Testis (tissue), 3 donors: Measurements from ENCODE around the gene STK17A. TPM values are rescaled to one million over a fixed set of nuclear protein-coding genes. Genes with fewer than 3 reads are reported as not detected.
A peak's percentile ranks its signal among the peaks of the same experiment; 100 is the strongest.

Source experiments
- DNase-seq: peaks from one replicate; pipeline ENCODE4 v3.0.0-alpha.2; 2019
- H3K27ac ChIP-seq, 2 donors: fragments of 200-600 bp; sonication (generic); one replicate each; pipeline ENCODE4 v1.5.1; 2019
- H3K27me3 ChIP-seq: fragments of 200-600 bp; sonication (generic); one replicate; pipeline ENCODE4 v1.5.1; 2019
- H3K36me3 ChIP-seq: fragments of 200-600 bp; sonication (generic); one replicate; pipeline ENCODE4 v1.5.1; 2017; ENCODE audit warnings: low read depth; ENCODE audit errors: missing control alignments
- H3K4me1 ChIP-seq: fragments of 200-600 bp; sonication (generic); one replicate; pipeline ENCODE4 v1.5.1; 2019
- H3K4me3 ChIP-seq, 2 donors: fragments of 200-600 bp; sonication (generic); one replicate each; pipeline ENCODE4 v1.5.1; 2017 to 2019
- H3K9me3 ChIP-seq: fragments of 200-600 bp; sonication (generic); one replicate; pipeline ENCODE4 v1.5.1; 2017
- POLR2A ChIP-seq: fragments of 450-650 bp; IDR thresholded peaks from one replicate; pipeline ENCODE4 v1.6.1; 2017; ENCODE audit warnings: antibody characterized with exemption, mild to moderate bottlenecking, moderate library complexity
- WGBS, 2 donors: methylation state at CpG; one replicate each; pipeline ENCODE4 v1.1.5; 2018; 5-methylcytosine and 5-hydroxymethylcytosine counted together
- intact Hi-C: fragments of 100-400 bp; cut with DNase I; formaldehyde crosslinking; loops from one replicate; pipeline ENCODE4 v1.15.1; 2023; ENCODE audit warnings: low total_unique reads
- polyA plus RNA-seq: library from polyadenylated mRNA; stranded (reverse); fragments of 350-450 nt; fragmentation: Illumina TruSeq; extraction: RNeasy Lipid Tissue Mini Kit (QIAGEN cat#74804); gene quantifications from one replicate; pipeline ENCODE4 v1.2.3, GENCODE V29; 2014; ENCODE audit warnings: low read depth, low replicate concordance; ENCODE audit not compliant: insufficient read depth
- total RNA-seq, 2 donors: library from RNA; depleted of rRNA; stranded (reverse); fragments of >200 nt; gene quantifications; one replicate each; pipeline ENCODE4 v1.2.3, GENCODE V29; 2016
- TF ChIP-seq, protein P1 (sequence below), 3 experiments: fragments of 450-650 bp in 2 of 3; fragments of 200-600 bp in 1 of 3; sonication (generic) in 1 of 3; IDR thresholded peaks; one replicate each; pipeline ENCODE4 v1.5.1; 2016 to 2019; ENCODE audit warnings: antibody characterized with exemption in 3 of 3, mild to moderate bottlenecking in 2 of 3, moderate library complexity in 1 of 3

The STK17A gene
- total and polyA plus RNA-seq, 3 donors from 2014 or later: 14.8 to 43.2 (median 18.8) TPM

DNA sequence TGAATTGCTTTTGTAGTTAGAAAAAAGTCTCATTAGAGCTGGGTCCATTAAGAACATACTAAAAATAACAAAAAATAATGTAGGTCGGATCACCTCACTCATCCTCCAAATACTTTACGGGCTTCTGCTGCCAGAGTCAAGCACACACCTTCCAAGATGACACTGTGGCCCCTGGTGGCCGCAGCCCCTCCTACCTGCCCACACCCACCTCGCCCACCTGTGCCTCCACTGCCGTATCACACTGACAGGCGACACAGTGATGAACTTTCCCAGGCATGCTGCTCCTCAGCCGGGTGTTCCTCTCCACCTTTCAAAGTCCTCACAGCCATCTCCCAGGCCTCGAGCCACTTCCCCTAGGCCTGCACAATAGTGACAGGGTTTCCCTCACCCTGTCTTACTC is 60.9 kb downstream of the STK17A start:
- TF ChIP-seq POLR2A: no peak
- TF ChIP-seq, protein P1, sequence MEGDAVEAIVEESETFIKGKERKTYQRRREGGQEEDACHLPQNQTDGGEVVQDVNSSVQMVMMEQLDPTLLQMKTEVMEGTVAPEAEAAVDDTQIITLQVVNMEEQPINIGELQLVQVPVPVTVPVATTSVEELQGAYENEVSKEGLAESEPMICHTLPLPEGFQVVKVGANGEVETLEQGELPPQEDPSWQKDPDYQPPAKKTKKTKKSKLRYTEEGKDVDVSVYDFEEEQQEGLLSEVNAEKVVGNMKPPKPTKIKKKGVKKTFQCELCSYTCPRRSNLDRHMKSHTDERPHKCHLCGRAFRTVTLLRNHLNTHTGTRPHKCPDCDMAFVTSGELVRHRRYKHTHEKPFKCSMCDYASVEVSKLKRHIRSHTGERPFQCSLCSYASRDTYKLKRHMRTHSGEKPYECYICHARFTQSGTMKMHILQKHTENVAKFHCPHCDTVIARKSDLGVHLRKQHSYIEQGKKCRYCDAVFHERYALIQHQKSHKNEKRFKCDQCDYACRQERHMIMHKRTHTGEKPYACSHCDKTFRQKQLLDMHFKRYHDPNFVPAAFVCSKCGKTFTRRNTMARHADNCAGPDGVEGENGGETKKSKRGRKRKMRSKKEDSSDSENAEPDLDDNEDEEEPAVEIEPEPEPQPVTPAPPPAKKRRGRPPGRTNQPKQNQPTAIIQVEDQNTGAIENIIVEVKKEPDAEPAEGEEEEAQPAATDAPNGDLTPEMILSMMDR (IDR thresholded peaks at IDR 0.05): no peak
- intact Hi-C loops: no loop called here
- peaks cover 9% of the 10 kb centered on the region for H3K4me1 ChIP-seq
- H3K4me3 ChIP-seq: no peak overlapping the region
- H3K9me3 ChIP-seq: no peaks in the 10 kb centered on the region
- H3K36me3 ChIP-seq: no peaks in the 10 kb centered on the region
- 74 to 79% methylated on average over 8 of the region's 8 CpGs for WGBS, 2 donors
- no peak for DNase-seq
- H3K27me3 ChIP-seq: no peaks in the 10 kb centered on the region
- no peak overlapping the region for H3K27ac ChIP-seq

DNA sequence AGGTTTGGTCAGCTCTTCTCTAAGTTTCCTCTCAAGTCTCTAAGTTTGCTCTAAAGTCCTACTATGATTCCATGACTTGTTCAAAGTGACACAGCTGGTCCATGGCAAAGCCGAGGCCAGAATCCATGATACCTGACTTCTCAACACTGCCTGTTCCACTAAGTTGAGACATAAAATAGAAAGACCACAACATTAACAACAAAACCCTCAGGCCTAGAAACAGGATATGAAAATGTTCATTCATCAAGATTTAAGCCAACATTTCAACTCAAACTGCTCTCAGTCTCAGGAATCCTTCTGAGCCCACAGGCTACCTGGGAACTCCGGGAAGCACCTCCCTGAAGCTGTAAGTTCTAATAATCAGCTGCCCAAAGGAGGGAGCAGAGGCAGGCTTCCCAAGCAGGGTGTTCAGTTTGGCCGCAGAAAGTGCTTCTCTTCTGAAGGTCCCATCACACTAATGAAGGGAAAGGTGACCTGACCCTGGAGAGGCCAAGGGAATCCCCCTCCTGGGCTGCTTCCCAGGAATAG is 62.9 kb downstream of the STK17A start:
- no peak for TF ChIP-seq POLR2A
- TF ChIP-seq, protein P1 (IDR thresholded peaks at IDR 0.05): no peak
- intact Hi-C loops: no loop called here
- Histone ChIP-seq H3K4me1 (peaks cover 13% of the 10 kb centered on the region), H3K4me3 (no peak overlapping the region), H3K27ac (no peak overlapping the region), H3K9me3 (no peaks in the 10 kb centered on the region), H3K36me3 (no peaks in the 10 kb centered on the region), H3K27me3 (no peaks in the 10 kb centered on the region)
- 88 to 94% methylated on average over 3 of the region's 3 CpGs for WGBS, 2 donors
- no peak for DNase-seq

DNA sequence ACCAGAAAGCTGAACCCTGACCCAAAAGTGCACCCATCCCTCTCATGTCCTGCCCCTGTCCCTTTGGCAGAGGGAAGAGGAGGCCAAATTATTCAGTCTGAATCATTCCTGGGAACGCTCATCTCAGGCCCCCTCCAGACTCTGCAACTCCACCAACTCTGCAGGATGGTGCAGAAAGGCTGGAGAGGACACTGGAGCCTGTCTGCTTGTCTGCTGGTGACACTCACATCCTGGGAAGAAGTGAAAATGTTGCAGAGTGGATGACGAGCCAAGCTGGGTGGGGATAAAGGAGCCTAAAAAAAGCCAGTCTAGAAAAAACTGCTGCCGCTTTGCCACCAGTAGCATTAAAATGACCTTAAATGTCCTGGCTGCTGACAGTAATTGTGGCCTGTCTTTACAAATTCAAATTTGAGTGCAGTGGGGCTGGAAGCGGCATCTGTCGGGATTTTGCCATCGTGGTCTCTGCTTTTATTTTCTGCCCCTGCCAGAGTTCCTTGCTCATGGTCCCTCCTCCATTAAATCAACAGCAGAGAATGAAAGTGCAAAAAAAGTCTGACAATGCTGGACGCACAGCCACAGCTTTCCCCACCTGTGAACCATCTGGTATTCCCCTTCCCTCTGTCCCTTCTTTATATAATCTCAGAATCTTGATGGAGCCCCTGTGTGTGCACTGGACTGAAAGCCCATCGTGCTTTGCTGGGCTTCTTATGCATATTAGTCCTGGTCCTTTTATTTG is 63.9 kb downstream of the STK17A start:
- Histone ChIP-seq H3K4me1 (peaks cover 13% of the 10 kb centered on the region), H3K36me3 (no peaks in the 10 kb centered on the region), H3K27ac (peak overlapping the region in 1 of 2 donors; percentile 69), H3K9me3 (no peaks in the 10 kb centered on the region), H3K27me3 (no peaks in the 10 kb centered on the region), H3K4me3 (no peak overlapping the region)
- intact Hi-C loops: no loop called here
- WGBS, 2 donors: 67 to 72% methylated on average over 8 of the region's 8 CpGs
- DNase-seq: no peak
- TF ChIP-seq, protein P1 (IDR thresholded peaks at IDR 0.05): no peak
- no peak for TF ChIP-seq POLR2A

DNA sequence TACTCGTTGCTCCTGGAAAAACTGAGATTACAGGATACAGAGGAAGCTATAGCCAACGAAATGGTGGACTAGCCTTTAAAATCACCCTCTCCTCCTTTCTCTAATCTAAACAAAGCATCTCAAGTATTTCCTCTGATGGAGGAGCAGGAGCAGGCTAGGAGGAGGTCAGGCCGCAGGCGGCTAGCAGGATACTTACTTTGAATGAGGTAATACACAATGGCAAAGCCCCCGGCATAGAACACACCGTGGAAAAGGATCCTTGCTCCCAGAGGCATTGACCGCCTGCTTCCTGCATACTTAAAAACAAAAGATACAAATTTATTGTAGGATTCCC is 64.4 kb downstream of the STK17A start:
- 63 to 74% methylated on average over 7 of the region's 7 CpGs for WGBS, 2 donors
- intact Hi-C loops: no loop called here
- H3K4me1 ChIP-seq: peaks cover 13% of the 10 kb centered on the region

More for the DNA sequence above, 64.4 kb downstream of the STK17A start:
- peak overlapping the region; percentile 51 to 69 for H3K27ac ChIP-seq
- H3K4me3 ChIP-seq: no peak overlapping the region
- H3K9me3 ChIP-seq: no peaks in the 10 kb centered on the region
- H3K36me3 ChIP-seq: no peaks in the 10 kb centered on the region
- no peak for DNase-seq
- no peaks in the 10 kb centered on the region for H3K27me3 ChIP-seq
- TF ChIP-seq, protein P1 (IDR thresholded peaks at IDR 0.05): no peak
- no peak for TF ChIP-seq POLR2A
